H1 (cell line): ENCODE data around the gene ALK. TPM values are rescaled to one million over a fixed set of nuclear protein-coding genes. Genes with fewer than 3 reads are reported as not detected.

Experiments used
- CTCF ChIA-PET: fragments of 300-600 bp; sonication (Branson Sonifier 250); formaldehyde crosslinking; loops from one replicate; lab custom pipeline; 2021; ENCODE audit not compliant: partially characterized antibody; lab: Charles Lee
- POLR2A ChIA-PET: fragments of 300-600 bp; sonication (Branson Sonifier 250); formaldehyde crosslinking; loops from one replicate; lab custom pipeline; 2021; ENCODE audit warnings: inconsistent platforms; ENCODE audit not compliant: partially characterized antibody; lab: Charles Lee
- DNase-seq, 2 experiments: peaks; one replicate each; pipeline versions ENCODE4 v3.0.0 to v3.0.0-alpha.2; 2010 to 2022; ENCODE audit warnings: low spot score in 2 of 2, low read depth in 1 of 2, mixed read lengths in 1 of 2
- FAIRE-seq: peaks from 2 replicates; lab custom pipeline; 2011; peaks lifted over from hg19 to GRCh38; lab: Jason Lieb, UNC
- H2AFZ ChIP-seq: 2 replicates; pipeline ENCODE4 v1.8.1; 2012; ENCODE audit warnings: low read length, inconsistent platforms
- H2AK5ac ChIP-seq: 2 replicates; pipeline ENCODE4 v1.6.1; 2013; ENCODE audit warnings: low read depth, low read length
- H2BK120ac ChIP-seq: replicated peaks from 2 replicates; pipeline ENCODE3; 2013; ENCODE audit warnings: low read depth, low read length, inconsistent platforms
- H2BK12ac ChIP-seq: 2 replicates; pipeline ENCODE4 v1.6.1; 2013; ENCODE audit warnings: low read depth, low read length
- H2BK15ac ChIP-seq: 2 replicates; pipeline ENCODE4 v1.6.1; 2013; ENCODE audit warnings: low read length
- H2BK20ac ChIP-seq: 2 replicates; pipeline ENCODE4 v1.6.1; 2013; ENCODE audit warnings: low read length
- H2BK5ac ChIP-seq: 2 replicates; pipeline ENCODE4 v1.6.1; 2013; ENCODE audit warnings: low read depth, low read length
- H3K14ac ChIP-seq: 2 replicates; pipeline ENCODE4 v1.6.1; 2013; ENCODE audit warnings: inconsistent platforms; ENCODE audit not compliant: insufficient read length
- H3K18ac ChIP-seq: 2 replicates; pipeline ENCODE4 v1.6.1; 2013; ENCODE audit warnings: low read length; ENCODE audit errors: extremely low read depth
- H3K23ac ChIP-seq: 2 replicates; pipeline ENCODE4 v1.6.1; 2013; ENCODE audit warnings: inconsistent platforms; ENCODE audit not compliant: insufficient read length
- H3K23me2 ChIP-seq: 2 replicates; pipeline ENCODE4 v1.6.1; 2013; ENCODE audit warnings: low read depth, low read length
- H3K27ac ChIP-seq: 2 replicates; pipeline ENCODE4 v1.6.1; 2011; ENCODE audit warnings: low read depth, low read length, inconsistent platforms
- H3K27me3 ChIP-seq, 4 experiments: replicated peaks in 1 of 4; 1 replicate in 1 of 4; 2 replicates in 3 of 4; pipeline versions ENCODE4 v1.6.1 to v1.8.1; 2011 to 2013; ENCODE audit warnings: low read length in 3 of 4, mild to moderate bottlenecking in 3 of 4, inconsistent platforms in 2 of 4, mixed read lengths in 2 of 4, moderate library complexity in 1 of 4; ENCODE audit not compliant: control insufficient read depth in 3 of 4, insufficient read depth in 3 of 4; ENCODE audit errors: extremely low read depth in 1 of 4
- H3K36me3 ChIP-seq, 4 experiments: 2 replicates each; pipeline versions ENCODE4 v1.6.1 to v1.8.1; 2011 to 2013; ENCODE audit warnings: mild to moderate bottlenecking in 4 of 4, low read length in 3 of 4, moderate library complexity in 2 of 4, control low read depth in 1 of 4, inconsistent platforms in 1 of 4; ENCODE audit not compliant: insufficient read depth in 4 of 4, control insufficient read depth in 2 of 4
- H3K4ac ChIP-seq: replicated peaks from 2 replicates; pipeline ENCODE3; 2013; ENCODE audit warnings: low read length, low read depth, mixed read lengths, inconsistent platforms; ENCODE audit not compliant: insufficient read length
- H3K4me1 ChIP-seq, 4 experiments: replicated peaks in 1 of 4; 1 replicate in 1 of 4; 2 replicates in 3 of 4; pipeline versions ENCODE4 v1.6.1 to v1.8.1; 2011 to 2013; ENCODE audit warnings: low read length in 3 of 4, inconsistent platforms in 2 of 4, mixed read lengths in 1 of 4; ENCODE audit not compliant: insufficient read depth in 4 of 4, control insufficient read depth in 3 of 4
- H3K4me2 ChIP-seq, 2 experiments: 2 replicates each; pipeline versions ENCODE4 v1.6.1 to v1.8.1; 2011 to 2013; ENCODE audit warnings: low read depth in 2 of 2, low read length in 2 of 2, control low read depth in 1 of 2, inconsistent platforms in 1 of 2, mild to moderate bottlenecking in 1 of 2; ENCODE audit not compliant: insufficient read depth in 1 of 2
- H3K4me3 ChIP-seq, 4 experiments: fragments of 200-600, 300-600 bp in 1 of 4; sonication (generic), shearing (Covaris generic), sonication (Bioruptor Twin) in 1 of 4; 2 replicates each; pipeline versions ENCODE4 v1.5.1 to v1.8.1; 2011 to 2016; ENCODE audit warnings: low read length in 4 of 4, low read depth in 3 of 4, control low read depth in 2 of 4, inconsistent platforms in 2 of 4, mild to moderate bottlenecking in 2 of 4, mixed read lengths in 1 of 4, moderate library complexity in 1 of 4; ENCODE audit not compliant: insufficient read depth in 2 of 4; ENCODE audit errors: extremely low read depth in 1 of 4
- H3K56ac ChIP-seq: replicated peaks from 2 replicates; pipeline ENCODE3; 2013; ENCODE audit warnings: low read depth, mild to moderate bottlenecking, mixed read lengths, low read length, inconsistent platforms; ENCODE audit not compliant: insufficient read length
- H3K79me1 ChIP-seq: 2 replicates; pipeline ENCODE4 v1.6.1; 2013; ENCODE audit warnings: low read depth, low read length, control low read depth
- H3K79me2 ChIP-seq, 2 experiments: 2 replicates each; pipeline versions ENCODE4 v1.6.1 to v1.8.1; 2012 to 2013; ENCODE audit warnings: low read length in 2 of 2, mild to moderate bottlenecking in 2 of 2, inconsistent platforms in 1 of 2; ENCODE audit not compliant: insufficient read depth in 2 of 2, control insufficient read depth in 1 of 2
- H3K9ac ChIP-seq, 4 experiments: replicated peaks in 1 of 4; 1 replicate in 1 of 4; 2 replicates in 3 of 4; pipeline versions ENCODE4 v1.6.1 to v1.8.1; 2011 to 2013; ENCODE audit warnings: low read depth in 3 of 4, low read length in 3 of 4, control low read depth in 2 of 4, mild to moderate bottlenecking in 2 of 4, moderate library complexity in 2 of 4, inconsistent platforms in 1 of 4; ENCODE audit errors: extremely low read depth in 1 of 4
- H3K9me3 ChIP-seq, 2 experiments: 2 replicates each; pipeline versions ENCODE4 v1.6.1 to v1.8.1; 2012 to 2013; ENCODE audit warnings: mild to moderate bottlenecking in 2 of 2, moderate library complexity in 2 of 2, control low read depth in 1 of 2, inconsistent platforms in 1 of 2, low read depth in 1 of 2, low read length in 1 of 2, mixed read lengths in 1 of 2; ENCODE audit not compliant: insufficient read depth in 2 of 2
- H4K20me1 ChIP-seq, 2 experiments: replicated peaks in 1 of 2; 2 replicates each; pipeline versions ENCODE3 to v1.8.1; 2011 to 2013; ENCODE audit warnings: inconsistent platforms in 2 of 2, low read length in 2 of 2, mild to moderate bottlenecking in 1 of 2; ENCODE audit not compliant: insufficient read depth in 2 of 2, control insufficient read depth in 1 of 2
- H4K5ac ChIP-seq: 2 replicates; pipeline ENCODE4 v1.6.1; 2013; ENCODE audit warnings: low read length, low read depth, mixed read lengths, inconsistent platforms; ENCODE audit not compliant: insufficient read length
- H4K8ac ChIP-seq: 2 replicates; pipeline ENCODE4 v1.8.0; 2013; ENCODE audit warnings: mild to moderate bottlenecking, moderate library complexity, low read length, inconsistent platforms; ENCODE audit not compliant: insufficient read depth; ENCODE audit errors: extremely low read depth
- H4K91ac ChIP-seq: replicated peaks from 2 replicates; pipeline ENCODE3; 2013; ENCODE audit warnings: low read length, mixed read lengths, inconsistent platforms; ENCODE audit not compliant: insufficient read length
- MAFK ChIP-seq: IDR thresholded peaks from 2 replicates; pipeline ENCODE4 v1.6.1; 2012; ENCODE audit warnings: low read depth, mild to moderate bottlenecking, improper control_type of control experiment, low read length
- RAD21 ChIP-seq, 2 experiments: IDR thresholded peaks in 1 of 2; conservative IDR thresholded peaks in 1 of 2; 2 replicates each; pipeline ENCODE4 v1.6.1; 2011; ENCODE audit warnings: low read depth in 2 of 2, low read length in 2 of 2, improper control_type of control experiment in 1 of 2, inconsistent platforms in 1 of 2, mild to moderate bottlenecking in 1 of 2, moderate library complexity in 1 of 2
- SAP30 ChIP-seq: fragments of 300-600 bp; sonication (generic); IDR thresholded peaks from 2 replicates; pipeline ENCODE4 v1.7.1; 2012; ENCODE audit warnings: low read length, moderate library complexity, mild to moderate bottlenecking, inconsistent platforms; ENCODE audit not compliant: insufficient read depth, insufficient replicate concordance
- YY1 ChIP-seq: IDR thresholded peaks from 2 replicates; pipeline ENCODE4 v1.6.1; 2011; ENCODE audit warnings: low read depth, mild to moderate bottlenecking, low read length
- WGBS, 2 experiments: shearing (Covaris generic) in 1 of 2; methylation state at CpG; one replicate each; pipeline versions ENCODE4 v1.1.6 to v1.1.7; 2013 to 2015; ENCODE audit warnings: low lambda C conversion rate in 2 of 2, mixed read lengths in 2 of 2, inconsistent platforms in 1 of 2, low coverage in 1 of 2, missing lambda C conversion rate in 1 of 2; ENCODE audit not compliant: insufficient replicate concordance in 2 of 2, insufficient coverage in 1 of 2, insufficient read length in 1 of 2; ENCODE audit errors: extremely low coverage in 1 of 2, missing lambda C conversion rate in 1 of 2; 5-methylcytosine and 5-hydroxymethylcytosine counted together
- polyA plus RNA-seq, 7 experiments: library from polyadenylated mRNA; depleted of rRNA in 3 of 7; stranded (reverse) in 5 of 7; unstranded in 2 of 7; fragments of >200 nt in 5 of 7; fragments of 200-250 nt in 2 of 7; gene quantifications; 1 replicate in 5 of 7; 2 replicates in 1 of 7; 4 replicates in 1 of 7; pipeline versions ENCODE4 v1.2.1 to v1.2.3, GENCODE V29; 2011 to 2013; ENCODE audit warnings: missing spikeins in 2 of 7, mixed read lengths in 2 of 7
- total RNA-seq: library from RNA; stranded (reverse); fragmentation: NEBNext Ultra II Directional; extraction: Animal tissue kit (Norgen Biotek cat#: 25700); gene quantifications from 2 replicates; pipeline ENCODE4 v1.2.1, GENCODE V29; 2021
- TF ChIP-seq, protein P1 (sequence below): IDR thresholded peaks from 2 replicates; pipeline ENCODE4 v1.6.1; 2011; ENCODE audit warnings: low read depth, mild to moderate bottlenecking, low read length; ENCODE audit not compliant: insufficient read depth
- TF ChIP-seq, protein P2 (sequence below): IDR thresholded peaks from 2 replicates; pipeline ENCODE4 v1.6.1; 2012; ENCODE audit warnings: inconsistent platforms
- TF ChIP-seq, protein P3 (sequence below), 3 experiments: IDR thresholded peaks; 1 replicate in 2 of 3; 2 replicates in 1 of 3; pipeline versions ENCODE4 v1.5.1 to v1.6.1; 2011; ENCODE audit warnings: low read length in 3 of 3, mild to moderate bottlenecking in 3 of 3, inconsistent platforms in 2 of 3, low read depth in 1 of 3, moderate library complexity in 1 of 3; ENCODE audit not compliant: insufficient read depth in 1 of 3; ENCODE audit errors: control extremely low read depth in 1 of 3

Gene ALK
- total and polyA plus RNA-seq, 2 of the 8 experiments (the other 6 are each of a cell fraction or from before 2014, with no cell fraction given): 0.02 to 0.09 TPM

DNA sequence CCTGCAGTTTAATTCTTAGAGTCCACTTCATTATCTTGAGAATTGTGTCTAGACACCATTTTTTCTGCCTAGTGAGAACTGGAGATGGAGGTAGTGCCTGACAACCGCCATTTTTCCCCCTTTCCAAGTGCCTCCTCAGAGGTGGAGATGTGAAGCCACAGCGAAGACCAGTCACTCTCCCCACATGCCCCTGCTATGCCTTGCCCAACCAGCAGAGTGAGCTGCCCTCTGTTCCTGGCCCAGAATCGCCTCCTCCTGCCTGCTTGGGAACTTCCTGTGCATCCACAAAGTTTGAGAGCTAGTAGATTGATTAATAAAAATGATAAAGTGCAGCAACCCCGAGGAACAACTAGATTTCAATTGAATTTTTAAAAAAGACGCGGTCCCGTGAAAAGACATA, 682.9 kb downstream of the ALK start:
- CTCF ChIA-PET: interaction anchor here (0.6 to 2.9 kb wide), 35 partner anchors 10 to 926 kb away, joined by 3 to 15 read pairs (median 4); no protein-coding TSS in a partner anchor
- H2AFZ ChIP-seq: no peak overlapping the region

More for the DNA sequence above, 682.9 kb downstream of the ALK start:
- no peaks in the 10 kb centered on the region for H4K20me1 ChIP-seq
- H3K4me3 ChIP-seq: no peak overlapping the region
- TF ChIP-seq SAP30: no peak
- TF ChIP-seq, protein P1, sequence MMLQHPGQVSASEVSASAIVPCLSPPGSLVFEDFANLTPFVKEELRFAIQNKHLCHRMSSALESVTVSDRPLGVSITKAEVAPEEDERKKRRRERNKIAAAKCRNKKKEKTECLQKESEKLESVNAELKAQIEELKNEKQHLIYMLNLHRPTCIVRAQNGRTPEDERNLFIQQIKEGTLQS: no peak
- TF ChIP-seq, protein P2, sequence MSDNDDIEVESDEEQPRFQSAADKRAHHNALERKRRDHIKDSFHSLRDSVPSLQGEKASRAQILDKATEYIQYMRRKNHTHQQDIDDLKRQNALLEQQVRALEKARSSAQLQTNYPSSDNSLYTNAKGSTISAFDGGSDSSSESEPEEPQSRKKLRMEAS: peak; percentile 45; the same call in 1 of the 2 replicates
- TF ChIP-seq YY1: 0 out of 2 replicates have a peak, but pooled peaks have one; percentile 48
- TF ChIP-seq RAD21 (IDR thresholded peaks at IDR 0.05 in 1 of 2, conservative IDR thresholded peaks at IDR 0.05 in 1 of 2; ENCODE audit: low read depth in 2 of 2, low read length in 2 of 2): peak; percentile 84 to 86
- TF ChIP-seq MAFK: no peak
- TF ChIP-seq, protein P3, sequence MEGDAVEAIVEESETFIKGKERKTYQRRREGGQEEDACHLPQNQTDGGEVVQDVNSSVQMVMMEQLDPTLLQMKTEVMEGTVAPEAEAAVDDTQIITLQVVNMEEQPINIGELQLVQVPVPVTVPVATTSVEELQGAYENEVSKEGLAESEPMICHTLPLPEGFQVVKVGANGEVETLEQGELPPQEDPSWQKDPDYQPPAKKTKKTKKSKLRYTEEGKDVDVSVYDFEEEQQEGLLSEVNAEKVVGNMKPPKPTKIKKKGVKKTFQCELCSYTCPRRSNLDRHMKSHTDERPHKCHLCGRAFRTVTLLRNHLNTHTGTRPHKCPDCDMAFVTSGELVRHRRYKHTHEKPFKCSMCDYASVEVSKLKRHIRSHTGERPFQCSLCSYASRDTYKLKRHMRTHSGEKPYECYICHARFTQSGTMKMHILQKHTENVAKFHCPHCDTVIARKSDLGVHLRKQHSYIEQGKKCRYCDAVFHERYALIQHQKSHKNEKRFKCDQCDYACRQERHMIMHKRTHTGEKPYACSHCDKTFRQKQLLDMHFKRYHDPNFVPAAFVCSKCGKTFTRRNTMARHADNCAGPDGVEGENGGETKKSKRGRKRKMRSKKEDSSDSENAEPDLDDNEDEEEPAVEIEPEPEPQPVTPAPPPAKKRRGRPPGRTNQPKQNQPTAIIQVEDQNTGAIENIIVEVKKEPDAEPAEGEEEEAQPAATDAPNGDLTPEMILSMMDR (IDR thresholded peaks at IDR 0.05; ENCODE audit: control extremely low read depth in 1 of 3, insufficient read depth in 1 of 3, low read depth in 1 of 3, low read length in 3 of 3): peak; percentile 80 to 99 (median 94)
- H2AK5ac ChIP-seq: no peak overlapping the region
- H3K14ac ChIP-seq: no peak overlapping the region
- no peaks in the 10 kb centered on the region for H3K4me1 ChIP-seq
- H2BK20ac ChIP-seq: no peak overlapping the region
- H4K8ac ChIP-seq: no peak overlapping the region
- H3K36me3 ChIP-seq: no peaks in the 10 kb centered on the region
- no peak overlapping the region for H2BK12ac ChIP-seq
- H3K56ac ChIP-seq: no peak overlapping the region
- peak; percentile 13 to 71 for DNase-seq
- no peak overlapping the region for H3K18ac ChIP-seq
- POLR2A ChIA-PET: no interaction called here
- H3K23ac ChIP-seq: no peak overlapping the region
- no peaks in the 10 kb centered on the region for H3K27me3 ChIP-seq
- no peak overlapping the region for H4K91ac ChIP-seq
- no peak for FAIRE-seq
- WGBS, 2 experiments: 82% methylated on average over 7 of the region's 7 CpGs; no CpG with 5 or more reads in 1 of the 2 experiments
- H3K27ac ChIP-seq: no peak overlapping the region
- no peak overlapping the region for H2BK120ac ChIP-seq
- H3K79me2 ChIP-seq: no peaks in the 10 kb centered on the region
- H4K5ac ChIP-seq: no peak overlapping the region
- no peak overlapping the region for H3K9ac ChIP-seq
- no peak overlapping the region for H3K4ac ChIP-seq
- H2BK5ac ChIP-seq: no peak overlapping the region
- no peak overlapping the region for H3K4me2 ChIP-seq
- H3K9me3 ChIP-seq: no peaks in the 10 kb centered on the region
- no peaks in the 10 kb centered on the region for H3K79me1 ChIP-seq
- no peaks in the 10 kb centered on the region for H3K23me2 ChIP-seq
- no peak overlapping the region for H2BK15ac ChIP-seq
